GM18868 (cell line): ENCODE results near the gene SH3BP4.

Experiments
- ATAC-seq: cut with Tn5 transposase; IDR thresholded peaks from one replicate; pipeline ENCODE4 v1.9.1; 2021; ENCODE audit warnings: mild to moderate bottlenecking, moderate library complexity; ENCODE audit not compliant: unreplicated experiment

The SH3BP4 gene, protein sequence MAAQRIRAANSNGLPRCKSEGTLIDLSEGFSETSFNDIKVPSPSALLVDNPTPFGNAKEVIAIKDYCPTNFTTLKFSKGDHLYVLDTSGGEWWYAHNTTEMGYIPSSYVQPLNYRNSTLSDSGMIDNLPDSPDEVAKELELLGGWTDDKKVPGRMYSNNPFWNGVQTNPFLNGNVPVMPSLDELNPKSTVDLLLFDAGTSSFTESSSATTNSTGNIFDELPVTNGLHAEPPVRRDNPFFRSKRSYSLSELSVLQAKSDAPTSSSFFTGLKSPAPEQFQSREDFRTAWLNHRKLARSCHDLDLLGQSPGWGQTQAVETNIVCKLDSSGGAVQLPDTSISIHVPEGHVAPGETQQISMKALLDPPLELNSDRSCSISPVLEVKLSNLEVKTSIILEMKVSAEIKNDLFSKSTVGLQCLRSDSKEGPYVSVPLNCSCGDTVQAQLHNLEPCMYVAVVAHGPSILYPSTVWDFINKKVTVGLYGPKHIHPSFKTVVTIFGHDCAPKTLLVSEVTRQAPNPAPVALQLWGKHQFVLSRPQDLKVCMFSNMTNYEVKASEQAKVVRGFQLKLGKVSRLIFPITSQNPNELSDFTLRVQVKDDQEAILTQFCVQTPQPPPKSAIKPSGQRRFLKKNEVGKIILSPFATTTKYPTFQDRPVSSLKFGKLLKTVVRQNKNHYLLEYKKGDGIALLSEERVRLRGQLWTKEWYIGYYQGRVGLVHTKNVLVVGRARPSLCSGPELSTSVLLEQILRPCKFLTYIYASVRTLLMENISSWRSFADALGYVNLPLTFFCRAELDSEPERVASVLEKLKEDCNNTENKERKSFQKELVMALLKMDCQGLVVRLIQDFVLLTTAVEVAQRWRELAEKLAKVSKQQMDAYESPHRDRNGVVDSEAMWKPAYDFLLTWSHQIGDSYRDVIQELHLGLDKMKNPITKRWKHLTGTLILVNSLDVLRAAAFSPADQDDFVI

DNA sequence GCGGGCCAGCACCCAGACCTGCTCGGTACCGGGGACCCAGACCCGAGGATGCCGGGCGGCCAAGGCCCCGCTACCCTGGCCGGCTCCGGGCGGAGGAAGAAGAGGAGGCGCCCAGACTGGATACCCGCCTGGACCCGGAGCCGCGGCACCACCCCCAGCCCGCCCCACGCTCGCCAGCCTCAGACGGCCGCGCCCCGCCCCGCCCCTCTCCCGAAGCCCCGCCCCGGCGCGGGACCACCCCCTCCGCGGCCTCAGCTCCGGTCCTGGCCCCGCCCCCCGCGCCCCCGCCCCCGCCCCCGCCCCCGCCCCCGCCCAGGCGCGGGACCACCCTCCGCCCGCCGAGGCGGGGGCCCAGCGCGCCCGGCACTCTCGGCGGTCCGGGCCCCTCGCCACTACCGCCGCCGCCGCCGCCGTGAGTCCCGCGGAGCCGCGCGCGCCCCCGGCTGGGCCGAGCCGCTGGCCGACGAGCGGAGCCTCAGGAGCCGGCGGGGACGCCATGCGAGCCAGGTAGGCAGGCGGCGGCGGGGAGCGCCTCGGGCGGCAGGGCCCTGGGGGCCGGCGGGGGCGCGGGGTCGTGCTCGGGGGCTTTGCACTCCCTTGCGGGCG, at the start of gene SH3BP4:
Gene SH3BP4, plus strand, starts transcription at position 354 of the 606 bp plus-strand sequence. CDS start 82,986 bp downstream, outside the sequence.
- no peak for ATAC-seq

DNA sequence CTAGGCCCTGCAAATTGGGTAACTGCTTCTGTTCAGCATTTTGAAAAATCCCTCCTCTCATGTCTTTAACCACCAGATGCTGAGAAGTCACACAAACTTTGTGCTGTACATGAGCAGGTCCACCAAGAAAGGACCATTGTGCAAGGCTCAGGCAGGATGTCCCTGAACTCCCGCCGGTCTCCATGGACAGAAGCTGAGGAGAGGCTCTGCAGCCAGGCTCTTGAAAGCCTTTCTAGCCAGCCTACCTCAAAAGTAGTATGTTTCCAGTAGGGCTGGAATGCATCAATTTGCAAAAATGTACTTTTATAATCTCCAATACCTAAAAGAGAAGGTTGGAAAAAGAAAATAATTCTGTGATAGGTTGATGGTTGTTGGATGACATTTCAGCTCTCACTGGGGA, 47.0 kb upstream of the SH3BP4 start:
- ATAC-seq, result no peak

DNA sequence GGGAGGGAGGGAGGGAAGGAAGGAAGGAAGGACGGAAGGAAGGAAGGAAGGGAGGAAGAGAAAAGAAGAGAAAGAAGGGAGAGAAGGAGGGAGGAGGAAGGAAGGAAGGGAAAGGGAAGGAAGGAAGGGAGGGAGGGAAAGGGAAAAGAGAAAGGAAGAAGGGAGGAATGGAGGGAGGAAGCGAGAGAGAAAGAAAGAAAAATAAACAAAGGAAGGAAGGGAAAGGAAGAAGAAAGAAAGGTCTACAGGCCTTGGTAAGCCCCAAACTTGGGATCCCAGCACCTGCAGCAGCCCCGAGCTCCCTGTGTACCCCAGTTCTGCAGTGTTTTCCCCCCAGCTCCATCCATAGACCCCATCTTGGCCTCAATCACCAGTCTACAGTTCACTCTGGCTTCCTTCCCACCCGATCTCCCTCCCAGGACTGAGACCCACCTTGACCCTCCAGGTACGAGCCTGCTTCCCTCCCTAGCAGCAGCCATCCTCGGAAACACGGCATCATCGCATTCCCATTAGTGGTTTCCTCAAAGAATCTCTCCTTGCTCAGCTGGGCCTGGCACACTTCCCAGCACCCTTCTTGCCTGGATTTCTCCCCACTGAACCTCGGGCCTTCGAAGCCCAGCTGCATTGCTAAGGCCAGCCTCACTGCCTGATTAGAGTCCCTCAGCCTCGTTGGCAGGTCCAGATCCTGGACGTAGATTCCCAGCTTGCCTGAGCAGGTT, 46.1 kb upstream of the SH3BP4 start:
- no peak for ATAC-seq

DNA sequence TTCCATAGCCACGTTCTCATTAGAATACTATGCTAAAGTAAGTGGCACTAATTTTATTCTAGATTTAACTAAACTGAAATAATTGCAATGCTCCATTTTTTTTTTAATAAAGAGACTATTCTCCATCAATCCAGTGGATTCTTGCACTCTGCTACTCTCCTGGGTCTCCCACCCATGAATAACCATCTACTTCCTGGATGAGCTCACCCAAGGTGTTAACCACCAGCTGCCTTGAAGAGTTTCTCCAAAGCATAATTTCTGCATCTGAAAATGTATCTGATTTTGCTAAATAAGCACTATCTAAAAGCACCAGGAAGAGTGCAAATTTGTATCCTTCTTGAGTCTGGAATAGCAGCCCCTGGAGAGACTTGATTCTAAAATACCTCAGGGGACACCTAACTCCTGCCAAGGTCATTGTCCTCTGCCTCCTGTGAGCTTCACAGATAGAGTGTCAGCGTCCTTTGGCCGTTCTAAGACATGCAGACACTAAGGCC, 41.6 kb upstream of the SH3BP4 start:
- ATAC-seq, result no peak

DNA sequence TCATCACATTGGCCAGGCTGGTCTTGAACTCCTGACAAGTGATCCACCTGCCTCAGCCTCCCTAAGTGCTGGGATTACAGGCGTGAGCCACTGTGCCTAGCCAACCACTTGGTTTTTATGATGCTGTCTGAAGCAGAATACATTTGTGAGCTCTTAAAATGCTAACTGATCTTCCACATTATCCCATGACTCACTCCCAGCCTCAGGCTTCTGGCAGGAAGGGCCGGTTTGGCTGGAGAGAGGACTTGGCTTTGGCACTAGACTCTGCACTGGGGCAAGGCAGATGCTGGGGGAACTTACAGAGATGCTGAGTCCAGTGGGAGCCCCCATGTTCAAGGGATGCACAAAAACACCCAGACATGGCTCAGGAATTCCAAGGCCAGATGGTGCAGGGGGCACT, 40.5 kb upstream of the SH3BP4 start:
- no peak for ATAC-seq

DNA sequence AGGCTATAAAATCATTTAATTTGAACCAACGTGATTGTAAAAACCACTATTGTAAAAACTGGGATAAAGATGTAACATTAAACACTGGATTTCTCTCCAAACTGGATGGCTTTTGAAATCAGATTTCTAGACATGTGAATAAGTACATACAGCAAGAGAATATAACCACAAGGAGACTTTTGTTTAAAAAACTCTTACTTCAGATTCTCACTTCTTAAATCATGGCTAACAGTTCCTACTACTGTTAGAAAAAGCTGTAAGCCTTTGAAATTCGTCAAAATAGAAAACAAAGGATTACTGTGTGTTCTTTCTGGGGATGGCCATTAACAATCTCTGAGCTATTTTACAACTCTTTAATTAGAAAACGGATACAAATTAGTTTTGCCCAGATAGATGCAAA, 39.4 kb upstream of the SH3BP4 start:
- no peak for ATAC-seq

DNA sequence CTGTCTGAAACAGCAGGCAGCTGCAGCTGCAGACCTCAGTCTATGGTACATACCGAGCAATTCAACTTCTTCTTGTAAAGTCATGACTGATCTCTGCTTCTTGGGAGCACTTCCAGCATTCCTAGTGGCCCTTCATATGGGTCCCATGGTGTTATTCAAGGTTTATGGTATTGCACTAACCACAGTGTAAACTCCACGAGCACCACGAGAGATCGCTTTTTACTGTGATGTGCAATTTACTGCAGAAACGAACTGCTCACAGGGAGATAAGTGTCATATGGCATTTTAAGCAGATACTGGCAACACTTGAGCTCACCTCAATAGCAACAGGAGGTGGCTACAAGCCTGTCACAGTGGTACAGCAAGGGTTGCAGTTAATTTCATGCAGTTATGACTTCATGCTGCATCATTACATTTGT, 38.6 kb upstream of the SH3BP4 start:
- ATAC-seq, result no peak

DNA sequence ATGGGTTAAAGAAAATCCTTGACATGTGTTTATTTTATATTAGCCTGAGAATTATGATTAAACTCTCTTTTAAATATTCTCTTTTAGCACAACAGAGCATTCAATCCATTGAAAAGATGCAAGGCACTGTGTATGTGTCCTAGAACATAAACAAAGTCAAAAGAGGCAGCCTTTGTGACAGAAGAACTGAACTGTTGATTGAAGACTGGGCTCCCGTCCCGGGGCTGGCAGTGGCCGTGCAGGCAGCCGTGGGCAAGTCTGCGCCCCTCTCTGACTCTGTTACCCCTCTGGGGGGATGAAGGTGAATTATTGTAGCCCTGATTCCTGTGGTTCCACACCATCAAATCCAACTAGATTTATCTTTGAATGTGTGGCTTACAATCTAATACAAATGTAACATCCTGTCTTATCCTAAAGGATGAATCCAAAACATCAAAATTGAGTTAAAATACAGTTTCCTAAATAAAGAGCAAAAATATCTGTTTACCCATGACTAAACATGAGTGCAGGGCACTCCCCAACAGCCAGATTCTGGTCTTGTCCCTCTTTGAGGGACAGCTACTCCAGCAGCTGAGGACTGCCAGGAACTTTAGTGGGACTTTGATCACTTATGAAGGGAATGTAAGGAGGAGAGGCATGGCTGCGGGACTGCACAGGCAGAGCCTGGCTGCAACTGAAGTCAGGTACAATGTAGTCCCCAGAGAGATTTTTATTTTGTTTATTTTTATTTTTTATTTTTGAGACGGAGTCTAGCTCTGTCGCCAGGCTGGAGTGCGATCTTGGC, 37.3 kb upstream of the SH3BP4 start:
- ATAC-seq, result no peak

DNA sequence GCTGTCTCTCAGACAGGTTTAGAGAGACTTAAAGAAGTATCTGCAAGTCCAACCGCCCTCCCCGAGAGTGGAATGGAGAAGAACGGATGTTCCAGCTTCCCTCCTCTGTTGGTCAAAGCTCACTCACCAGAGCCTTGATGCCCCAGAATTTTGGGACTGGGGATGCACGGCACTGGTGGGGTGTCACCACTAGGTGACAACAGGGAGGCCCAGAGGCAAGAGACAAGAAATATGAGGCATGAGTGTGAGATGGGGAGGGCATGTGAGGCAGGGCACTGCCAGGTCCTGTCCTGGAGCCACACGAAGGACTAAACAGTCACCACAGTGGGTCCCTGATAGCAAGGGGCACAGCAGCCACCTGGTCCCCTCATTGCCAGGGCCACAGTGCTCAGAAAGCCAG, 35.1 kb upstream of the SH3BP4 start:
- ATAC-seq, result no peak

DNA sequence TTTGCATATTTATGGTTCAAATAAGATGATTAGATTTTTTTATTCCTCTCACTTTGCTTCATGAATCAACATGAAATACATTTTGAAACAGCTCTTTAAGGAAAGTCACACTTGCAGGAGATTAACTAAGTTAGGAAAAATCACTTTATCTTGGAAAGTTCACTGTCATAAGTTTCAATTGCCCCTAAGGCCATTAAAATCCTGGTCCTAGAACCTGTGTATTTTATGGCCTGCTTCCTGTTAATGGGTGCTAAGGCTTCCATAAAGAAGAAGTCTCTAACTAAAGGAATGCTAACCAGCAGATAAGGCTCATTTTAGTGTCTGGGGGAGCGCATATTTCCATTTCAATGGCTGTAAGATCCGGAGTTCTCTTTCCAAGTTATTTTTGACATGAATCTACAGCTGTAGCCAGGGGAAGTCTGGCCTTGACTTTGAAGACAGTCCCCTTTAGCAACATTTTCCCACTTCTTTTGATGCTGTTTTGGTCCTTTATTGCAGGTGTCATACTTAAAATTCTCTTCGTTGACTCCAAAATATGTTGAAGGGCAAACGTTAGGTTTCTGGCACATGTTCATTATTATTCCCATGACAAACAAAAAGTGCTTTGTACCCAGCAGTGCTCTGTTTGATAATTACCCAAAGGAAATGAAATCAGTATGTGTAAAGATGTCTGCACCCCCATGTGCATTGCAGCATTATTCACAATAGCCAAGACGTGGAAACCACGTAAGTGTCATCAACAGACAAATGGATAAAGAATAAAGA, 34.4 kb upstream of the SH3BP4 start:
- no peak for ATAC-seq

DNA sequence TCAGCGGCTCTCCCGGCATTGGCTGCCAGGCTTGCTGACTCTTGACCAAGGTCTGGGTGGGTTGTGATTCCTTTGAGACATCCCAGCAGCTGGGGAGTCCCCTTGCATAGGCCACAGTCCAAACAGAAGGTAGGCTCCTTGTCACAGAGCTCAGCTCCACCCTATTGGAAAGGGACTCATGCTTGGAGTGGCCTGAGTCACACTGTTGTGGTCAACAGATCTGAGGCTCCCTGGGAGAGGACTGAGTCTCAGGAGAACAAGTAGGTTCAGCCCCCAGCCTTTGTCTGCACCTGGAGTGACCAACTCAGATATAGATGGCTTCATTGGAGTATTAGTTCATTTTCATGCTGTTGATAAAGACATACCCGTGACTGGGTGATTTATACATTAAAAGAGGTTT, 32.1 kb upstream of the SH3BP4 start:
- ATAC-seq, result no peak

DNA sequence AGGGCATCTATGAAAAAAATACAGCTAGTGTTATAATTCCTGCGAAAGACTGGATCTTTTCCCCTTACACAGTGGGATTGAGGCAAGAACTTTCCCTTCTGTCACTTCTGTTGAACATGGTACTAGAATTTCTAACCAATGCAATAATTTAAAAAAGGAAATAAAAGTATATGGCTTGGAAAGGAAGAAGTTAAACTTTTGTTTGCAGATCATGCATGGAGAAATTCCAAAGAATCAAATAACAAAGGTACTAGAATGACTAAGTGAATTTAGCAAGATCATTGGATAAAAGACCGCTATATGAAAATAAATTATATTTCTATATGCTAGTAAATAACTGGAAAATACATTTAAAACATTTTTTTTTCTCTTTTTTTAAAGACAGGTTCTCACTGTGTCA, 31.0 kb upstream of the SH3BP4 start:
- no peak for ATAC-seq

DNA sequence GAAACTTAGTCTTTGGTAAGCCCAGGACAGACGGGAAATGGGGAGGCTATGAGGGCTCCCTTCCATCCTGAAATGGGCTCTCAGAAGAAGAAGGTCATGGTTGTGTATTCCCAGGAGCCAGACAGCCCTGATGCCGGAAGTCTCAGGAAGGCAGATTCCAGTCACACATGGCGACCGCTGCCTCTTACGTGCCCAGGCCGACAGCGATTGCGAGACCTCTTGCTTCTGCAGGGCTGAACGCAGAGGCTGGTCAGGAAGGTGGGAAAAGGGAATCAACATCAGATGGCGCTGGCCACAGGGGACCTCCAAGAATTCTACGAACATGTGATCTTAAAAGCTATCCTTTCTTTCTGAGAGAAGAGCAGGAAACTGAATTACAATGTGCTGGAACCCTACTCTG, 22.8 kb upstream of the SH3BP4 start:
- ATAC-seq, result no peak

DNA sequence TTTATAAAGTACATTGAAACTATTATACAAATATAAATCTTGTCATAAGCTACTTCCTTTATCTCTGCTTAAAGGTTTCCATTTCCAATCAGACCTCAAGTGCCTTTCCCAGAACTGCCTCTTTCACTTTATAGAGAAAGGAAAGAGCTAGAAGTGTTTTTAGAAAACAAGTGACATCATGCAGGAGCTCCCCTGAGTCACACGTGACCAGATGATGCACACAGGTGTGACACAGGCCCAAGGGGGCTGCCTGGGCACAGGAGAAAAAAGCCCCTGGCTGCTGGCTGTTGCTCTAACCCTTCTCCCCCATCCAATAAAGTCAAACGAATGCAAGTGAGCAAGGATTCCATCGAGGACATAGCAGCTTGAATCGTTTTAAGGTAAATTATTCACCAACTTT, 21.4 kb upstream of the SH3BP4 start:
- ATAC-seq, result no peak

DNA sequence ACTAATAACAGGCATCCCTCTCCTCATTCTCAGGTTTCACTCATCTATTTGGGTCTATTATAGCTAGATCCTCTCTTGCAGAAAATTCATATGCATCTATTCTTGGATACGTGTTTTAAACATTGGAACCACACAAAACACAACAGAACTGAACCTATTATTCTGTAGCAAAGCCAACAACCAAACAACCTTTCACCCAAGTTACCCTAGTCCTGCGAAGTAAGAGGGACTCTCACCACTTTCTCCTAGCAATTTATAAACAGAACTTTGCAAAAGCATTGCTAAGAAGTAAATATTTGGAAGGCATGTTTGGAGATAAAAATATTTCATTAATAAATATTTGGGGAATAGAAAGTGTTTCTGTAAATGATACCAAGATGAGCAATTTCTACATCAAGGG, 20.4 kb upstream of the SH3BP4 start:
- ATAC-seq, result no peak

DNA sequence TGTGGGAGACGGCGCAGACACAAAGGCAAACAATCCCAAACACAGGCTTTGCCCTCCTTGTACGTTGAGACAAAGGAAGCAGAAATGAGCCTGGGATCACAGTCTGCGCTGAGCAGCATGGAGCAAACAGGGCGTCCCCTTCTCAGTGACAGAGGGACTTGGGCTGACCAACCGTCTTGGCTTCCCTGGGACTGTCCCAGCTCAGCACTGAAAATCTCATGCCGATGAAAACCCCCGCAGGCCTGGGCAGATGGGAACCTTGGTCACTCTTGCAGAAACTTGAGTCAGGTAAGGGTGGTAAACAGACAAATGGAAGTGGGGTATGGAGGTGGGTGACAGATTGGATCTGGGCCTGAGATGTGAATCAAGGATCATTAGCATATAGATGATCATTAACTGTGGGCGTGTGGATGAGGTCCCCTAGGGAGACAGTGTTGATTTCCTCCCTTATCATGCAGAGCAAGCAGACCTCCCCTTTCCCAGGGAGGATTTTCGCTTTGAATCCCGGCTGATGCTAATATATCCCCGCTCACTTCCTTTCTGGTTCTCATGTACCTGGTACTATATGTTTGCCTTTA, 19.1 kb upstream of the SH3BP4 start:
- ATAC-seq, result no peak

DNA sequence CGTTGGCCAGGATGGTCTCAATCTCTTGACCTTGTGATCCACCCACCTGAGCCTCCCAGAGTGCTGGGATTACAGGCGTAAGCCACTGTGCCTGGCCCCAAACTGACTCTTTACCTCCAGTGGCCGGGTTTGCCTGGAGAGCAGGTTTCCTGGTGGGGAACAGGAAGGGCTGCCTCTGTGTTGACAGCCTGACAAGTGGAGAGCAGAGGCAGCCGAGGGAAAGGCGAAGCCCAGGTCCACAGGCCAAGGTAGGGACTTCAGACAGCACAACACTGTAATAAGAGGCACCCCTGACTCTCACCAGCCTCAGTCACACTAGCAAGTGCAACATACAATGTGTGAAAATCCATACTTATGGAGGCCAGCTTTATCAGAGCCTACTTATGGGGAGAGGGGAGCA, 16.5 kb upstream of the SH3BP4 start:
- ATAC-seq, result no peak

DNA sequence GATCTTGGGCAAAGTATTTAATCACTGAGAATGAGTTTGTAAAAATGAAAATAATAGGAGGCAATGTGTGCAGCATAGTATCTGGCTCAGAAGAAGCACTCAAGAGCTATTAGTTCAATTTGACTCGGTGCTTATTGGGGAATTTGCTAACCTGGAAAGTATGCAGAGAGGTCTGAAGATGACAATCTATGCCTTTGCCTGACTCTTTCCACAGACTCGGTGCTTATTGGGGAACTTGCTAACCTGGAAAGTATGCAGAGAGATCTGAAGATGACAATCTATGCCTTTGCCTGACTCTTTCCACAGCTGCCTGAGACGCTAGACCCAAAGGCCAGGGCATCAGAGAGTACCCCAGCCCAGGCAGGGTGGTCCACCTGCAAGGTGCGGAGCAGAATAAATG, 12.2 kb upstream of the SH3BP4 start:
- no peak for ATAC-seq

DNA sequence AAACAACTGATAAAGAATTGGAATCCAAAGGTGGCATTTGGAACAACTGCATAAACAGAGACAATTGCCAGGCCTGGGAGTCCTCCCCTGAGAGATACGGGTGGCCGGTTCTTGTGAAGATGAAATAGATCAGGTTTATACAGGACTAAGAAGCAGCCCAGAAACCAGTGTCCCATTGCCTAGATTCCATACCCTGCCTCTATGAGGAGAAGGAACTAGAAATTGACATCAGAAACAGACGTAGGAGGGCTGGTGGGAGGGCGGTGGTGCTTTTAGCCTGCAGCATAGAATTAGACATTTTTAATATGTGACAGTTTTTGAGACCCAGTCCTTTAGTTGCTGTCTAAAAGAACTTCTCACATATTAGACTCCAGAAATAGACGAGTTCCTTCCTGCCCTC, 11.8 kb upstream of the SH3BP4 start:
- ATAC-seq, result no peak
